ENCODE measurements around the gene HEG1. TPM values are rescaled to one million over a fixed set of nuclear protein-coding genes. Genes with fewer than 3 reads are reported as not detected.
A peak's percentile ranks its signal among the peaks of the same experiment; 100 is the strongest.

Gene HEG1
- total and polyA plus RNA-seq, 2 experiments from 2014 or later, result 1.8 to 8.8 TPM

GRCh38 chr3:125059488-125060245 lies 3.9 kb upstream of the HEG1 start:
- DNase-seq (ENCODE audit: low spot score) (peak; percentile 34), ATAC-seq (no peak)
- no peaks in the 10 kb centered on the region; the same call in 2 of the 3 replicates for H3K36me3 Mint-ChIP-seq (ENCODE audit: low read depth)
- Histone ChIP-seq H3F3A (replicated peaks; ENCODE audit: low read depth) (no peaks in the 10 kb centered on the region), H4K20me1 (replicated peaks; ENCODE audit: insufficient read depth) (no peaks in the 10 kb centered on the region), H3K9me2 (ENCODE audit: insufficient read depth) (no peaks in the 10 kb centered on the region), H3K4me2 (no peak overlapping the region), H3K4me3 (no peak overlapping the region), H2AFZ (no peak overlapping the region), H3K27me3 (ENCODE audit: insufficient read depth) (peaks cover 35% of the 10 kb centered on the region), H3K4me1 (ENCODE audit: insufficient read depth) (peaks cover 16% of the 10 kb centered on the region), H3K79me2 (replicated peaks; ENCODE audit: insufficient read depth) (no peaks in the 10 kb centered on the region), H3K36me3 (ENCODE audit: insufficient read depth) (no peaks in the 10 kb centered on the region; the same call in 1 of the 2 replicates), H3K27ac (ENCODE audit: low read depth) (no peak overlapping the region)
- H3K27ac Mint-ChIP-seq, result no peak overlapping the region
- H3K4me1 Mint-ChIP-seq, result peaks cover 34% of the 10 kb centered on the region
- H3K4me3 Mint-ChIP-seq, result no peak overlapping the region; the same call in 2 of the 3 replicates
- TF ChIP-seq ZNF462 (CRISPR knock-in tag; IDR thresholded peaks at IDR 0.05), result no peak
- no peak for TF ChIP-seq REST (IDR thresholded peaks at IDR 0.05; ENCODE audit: unreplicated experiment)
- no peak for TF ChIP-seq ETS1 (IDR thresholded peaks at IDR 0.05)
- no peak for TF ChIP-seq ZNF114 (CRISPR knock-in tag; IDR thresholded peaks at IDR 0.05)
- TF ChIP-seq EZH2phosphoT487 (IDR thresholded peaks at IDR 0.05; ENCODE audit: unreplicated experiment), result no peak
- no peak for TF ChIP-seq CTCF (conservative IDR thresholded peaks at IDR 0.05; ENCODE audit: low read depth in 2 of 2)
- TF ChIP-seq ZNF331 (CRISPR knock-in tag; IDR thresholded peaks at IDR 0.05; ENCODE audit: low read depth), result no peak
- TF ChIP-seq NANOG (IDR thresholded peaks at IDR 0.05; ENCODE audit: borderline replicate concordance), result no peak
- H3K9me3 Mint-ChIP-seq, result no peaks in the 10 kb centered on the region; the same call in 2 of the 3 replicates
- peaks cover 42% of the 10 kb centered on the region for H3K27me3 Mint-ChIP-seq (ENCODE audit: insufficient read depth, low read depth, poor library complexity)
